Mesendoderm (in vitro differentiated cells): ENCODE measurements around the gene SLC11A2.

ENCODE experiments used
- DNase-seq: peaks from one replicate; pipeline ENCODE4 v3.0.0; 2013
- H2AK5ac ChIP-seq: 2 replicates; pipeline ENCODE4 v1.6.1; 2013; ENCODE audit warnings: low read length, inconsistent platforms
- H2BK120ac ChIP-seq: 2 replicates; pipeline ENCODE4 v1.6.1; 2013; ENCODE audit warnings: low read depth, mild to moderate bottlenecking, low read length, moderate library complexity, mixed read lengths
- H2BK15ac ChIP-seq: replicated peaks from 2 replicates; pipeline ENCODE4 v1.6.1; 2013; ENCODE audit warnings: low read depth, mild to moderate bottlenecking, moderate library complexity
- H2BK5ac ChIP-seq: 2 replicates; pipeline ENCODE4 v1.6.1; 2013; ENCODE audit warnings: low read length, inconsistent platforms
- H3K18ac ChIP-seq: 2 replicates; pipeline ENCODE4 v1.6.1; 2013; ENCODE audit warnings: mild to moderate bottlenecking, low read length, mixed read lengths
- H3K23ac ChIP-seq: one replicate; pipeline ENCODE4 v1.6.1; 2013; ENCODE audit warnings: low read length
- H3K27ac ChIP-seq: 2 replicates; pipeline ENCODE4 v1.5.1; 2013; ENCODE audit warnings: low read depth, mild to moderate bottlenecking, inconsistent platforms, low read length, moderate library complexity
- H3K27me3 ChIP-seq: 2 replicates; pipeline ENCODE4 v1.6.1; 2013; ENCODE audit warnings: low read length, control low read depth, mild to moderate bottlenecking, inconsistent platforms; ENCODE audit not compliant: insufficient read depth, poor library complexity
- H3K36me3 ChIP-seq: 2 replicates; pipeline ENCODE4 v1.6.1; 2013; ENCODE audit warnings: low read length, inconsistent platforms; ENCODE audit not compliant: control insufficient read depth, insufficient read depth
- H3K4ac ChIP-seq: one replicate; pipeline ENCODE4 v1.6.1; 2013; ENCODE audit warnings: low read depth, mild to moderate bottlenecking, low read length, moderate library complexity
- H3K4me1 ChIP-seq: 2 replicates; pipeline ENCODE4 v1.6.1; 2013; ENCODE audit warnings: low read depth, low read length, inconsistent platforms; ENCODE audit not compliant: control insufficient read depth
- H3K4me2 ChIP-seq: 2 replicates; pipeline ENCODE4 v1.6.1; 2013; ENCODE audit warnings: low read length
- H3K4me3 ChIP-seq: 2 replicates; pipeline ENCODE4 v1.5.1; 2013; ENCODE audit warnings: mild to moderate bottlenecking, low read length
- H3K56ac ChIP-seq: one replicate; pipeline ENCODE4 v1.6.1; 2013; ENCODE audit warnings: low read length
- H3K79me1 ChIP-seq: 2 replicates; pipeline ENCODE4 v1.6.1; 2013; ENCODE audit warnings: low read length, inconsistent platforms
- H3K79me2 ChIP-seq: 2 replicates; pipeline ENCODE4 v1.6.1; 2013; ENCODE audit warnings: mild to moderate bottlenecking, low read length; ENCODE audit not compliant: control insufficient read depth, insufficient read depth
- H3K9ac ChIP-seq: 2 replicates; pipeline ENCODE4 v1.6.1; 2013; ENCODE audit warnings: low read length, inconsistent platforms
- H4K5ac ChIP-seq: one replicate; pipeline ENCODE4 v1.6.1; 2013; ENCODE audit warnings: low read length
- H4K8ac ChIP-seq: one replicate; pipeline ENCODE4 v1.6.1; 2013; ENCODE audit warnings: low read depth, mild to moderate bottlenecking, control low read depth, low read length, moderate library complexity
- WGBS: extraction: QIAGEN DNeasy Blood & Tissue Kit; methylation state at CpG from one replicate; pipeline ENCODE4 v1.1.7; 2013; ENCODE audit warnings: low lambda C conversion rate, missing lambda C conversion rate; ENCODE audit not compliant: insufficient coverage; ENCODE audit errors: extremely low coverage; 5-methylcytosine and 5-hydroxymethylcytosine counted together

SLC11A2 gene

GRCh38 chr12:51033457-51034089 is 7.4 kb upstream of the SLC11A2 start:
- Histone ChIP-seq H3K79me1 (no peaks in the 10 kb centered on the region), H3K4ac (no peak overlapping the region), H3K27ac (no peak overlapping the region), H3K4me1 (no peaks in the 10 kb centered on the region), H4K8ac (no peak overlapping the region), H2BK120ac (no peak overlapping the region), H2AK5ac (no peak overlapping the region), H2BK15ac (no peak overlapping the region), H3K23ac (no peak overlapping the region), H3K27me3 (no peaks in the 10 kb centered on the region), H4K5ac (no peak overlapping the region), H2BK5ac (no peak overlapping the region), H3K9ac (no peak overlapping the region), H3K18ac (no peak overlapping the region), H3K56ac (no peak overlapping the region), H3K79me2 (no peaks in the 10 kb centered on the region), H3K4me2 (no peak overlapping the region), H3K36me3 (no peaks in the 10 kb centered on the region), H3K4me3 (no peak overlapping the region)
- WGBS = no CpG with 5 or more reads among the region's 4 CpGs
- DNase-seq = no peak

DNA sequence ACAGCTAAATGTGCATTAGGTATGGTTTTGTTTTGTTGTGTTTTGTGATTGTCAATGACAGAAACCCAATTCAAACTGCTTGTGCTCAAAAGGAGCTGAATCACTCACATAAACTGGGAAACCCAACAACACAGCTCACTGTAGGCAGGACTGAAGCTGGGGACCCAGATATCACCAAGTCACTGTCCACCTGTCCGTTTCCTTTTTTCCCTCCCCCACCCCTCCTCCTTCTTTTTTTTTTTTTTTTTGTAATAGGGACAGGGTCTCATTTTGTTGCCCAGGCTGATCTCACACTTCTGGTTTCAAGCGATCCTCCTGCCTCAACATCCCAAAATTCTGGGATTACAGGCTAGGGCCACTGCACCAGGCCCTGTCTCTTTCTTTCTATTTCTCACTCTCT is 6.9 kb upstream of the SLC11A2 start:
- H3K27ac ChIP-seq = no peak overlapping the region
- H3K27me3 ChIP-seq = no peaks in the 10 kb centered on the region
- no peaks in the 10 kb centered on the region for H3K79me1 ChIP-seq
- no peak overlapping the region for H3K56ac ChIP-seq
- DNase-seq = no peak
- no peak overlapping the region for H2AK5ac ChIP-seq
- no peak overlapping the region for H3K4me3 ChIP-seq
- H4K8ac ChIP-seq = no peak overlapping the region
- no peaks in the 10 kb centered on the region for H3K36me3 ChIP-seq
- H2BK120ac ChIP-seq = no peak overlapping the region
- H3K18ac ChIP-seq = no peak overlapping the region
- H3K9ac ChIP-seq = no peak overlapping the region
- H2BK5ac ChIP-seq = no peak overlapping the region
- no peak overlapping the region for H2BK15ac ChIP-seq
- no peak overlapping the region for H3K23ac ChIP-seq
- H3K79me2 ChIP-seq = no peaks in the 10 kb centered on the region
- no peak overlapping the region for H4K5ac ChIP-seq
- WGBS = no CpG with 5 or more reads among the region's 2 CpGs
- no peaks in the 10 kb centered on the region for H3K4me1 ChIP-seq
- H3K4ac ChIP-seq = no peak overlapping the region
- H3K4me2 ChIP-seq = no peak overlapping the region

- H3K23ac ChIP-seq = no peak overlapping the region
- no CpG with 5 or more reads among the region's 5 CpGs for WGBS
- no peak overlapping the region for H3K9ac ChIP-seq
- no peak overlapping the region for H2AK5ac ChIP-seq
- H3K56ac ChIP-seq = no peak overlapping the region
- no peak overlapping the region for H3K4me2 ChIP-seq
- peaks cover 3% of the 10 kb centered on the region for H3K4me1 ChIP-seq
- H3K27me3 ChIP-seq = no peaks in the 10 kb centered on the region
- no peak overlapping the region for H4K8ac ChIP-seq
- peaks cover 13% of the 10 kb centered on the region for H3K79me2 ChIP-seq
- no peak overlapping the region for H2BK5ac ChIP-seq
- peak; percentile 39 for DNase-seq
- no peak overlapping the region for H3K4ac ChIP-seq
- H3K4me3 ChIP-seq = no peak overlapping the region
- H3K27ac ChIP-seq = no peak overlapping the region
- H3K79me1 ChIP-seq = peaks cover 3% of the 10 kb centered on the region
- no peak overlapping the region for H2BK120ac ChIP-seq
- H3K36me3 ChIP-seq = no peaks in the 10 kb centered on the region
- H3K18ac ChIP-seq = no peak overlapping the region
- no peak overlapping the region for H4K5ac ChIP-seq
- no peak overlapping the region for H2BK15ac ChIP-seq
These were observed 2.6 kb upstream of the SLC11A2 start for GRCh38 chr12:51028813-51029150.

- H2BK5ac ChIP-seq = no peak overlapping the region
- no peak overlapping the region for H3K56ac ChIP-seq
- H3K9ac ChIP-seq = no peak overlapping the region
- H3K79me2 ChIP-seq = peaks cover 18% of the 10 kb centered on the region
- no peak overlapping the region for H3K4me2 ChIP-seq
- H3K36me3 ChIP-seq = no peaks in the 10 kb centered on the region
- no peak overlapping the region for H2AK5ac ChIP-seq
- H3K23ac ChIP-seq = no peak overlapping the region
- no peak overlapping the region for H2BK120ac ChIP-seq
- H3K4me1 ChIP-seq = peaks cover 3% of the 10 kb centered on the region
- WGBS = no CpG with 5 or more reads among the region's 9 CpGs
- H3K4me3 ChIP-seq = no peak overlapping the region
- no peak overlapping the region for H3K27ac ChIP-seq
- no peak overlapping the region for H4K8ac ChIP-seq
- no peak overlapping the region for H3K4ac ChIP-seq
- no peak overlapping the region for H4K5ac ChIP-seq
- peak; percentile 88 for DNase-seq
- peaks cover 6% of the 10 kb centered on the region for H3K79me1 ChIP-seq
- no peaks in the 10 kb centered on the region for H3K27me3 ChIP-seq
- H3K18ac ChIP-seq = no peak overlapping the region
- no peak overlapping the region for H2BK15ac ChIP-seq
These were observed 2.1 kb upstream of the SLC11A2 start for GRCh38 chr12:51028126-51028812.

DNA sequence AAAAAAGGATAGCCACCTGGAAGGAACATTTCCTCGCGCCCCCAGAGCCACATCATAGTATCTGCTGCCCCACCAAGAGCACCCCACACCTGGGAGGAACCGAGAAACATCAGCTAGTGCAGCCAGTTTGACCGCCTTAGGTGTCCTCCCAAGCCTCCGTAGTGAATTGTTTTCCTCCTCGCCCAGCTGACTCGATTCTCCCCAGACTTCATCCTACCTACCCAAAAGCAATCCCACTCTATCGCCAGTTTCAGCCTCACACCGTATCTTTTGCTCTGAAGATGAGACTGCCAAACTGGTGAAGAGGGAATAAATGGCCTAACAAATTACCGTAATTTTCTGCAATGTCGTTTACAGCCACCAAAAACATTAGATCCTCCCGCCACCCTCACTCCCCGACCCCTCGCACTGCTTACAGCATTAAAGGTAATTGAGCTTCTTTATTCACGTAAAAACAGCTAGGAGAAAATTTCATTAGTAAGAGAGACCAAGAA is 1.2 kb upstream of the SLC11A2 start:
- Histone ChIP-seq H4K8ac (no peak overlapping the region), H2BK120ac (no peak overlapping the region), H3K36me3 (no peaks in the 10 kb centered on the region), H3K27ac (no peak overlapping the region), H3K56ac (no peak overlapping the region), H3K4ac (no peak overlapping the region), H2AK5ac (no peak overlapping the region), H3K18ac (no peak overlapping the region), H3K4me1 (peaks cover 3% of the 10 kb centered on the region), H3K4me2 (no peak overlapping the region), H3K79me2 (peaks cover 21% of the 10 kb centered on the region), H3K79me1 (peaks cover 6% of the 10 kb centered on the region), H3K9ac (no peak overlapping the region), H3K4me3 (no peak overlapping the region), H3K23ac (no peak overlapping the region), H4K5ac (no peak overlapping the region), H2BK15ac (no peak overlapping the region), H2BK5ac (no peak overlapping the region), H3K27me3 (no peaks in the 10 kb centered on the region)
- no CpG with 5 or more reads among the region's 15 CpGs for WGBS
- no peak for DNase-seq
